SK-N-SH treated with all-trans-retinoic acid at 6 μM for 48 hours (cell line): Measurements from ENCODE around the gene MVD.

ENCODE experiments used
- ATAC-seq: fragments of 200-7000 bp; cut with Tn5 transposase; 3 replicates; pipeline ENCODE4 v1.9.1; 2020; ENCODE audit warnings: mild to moderate bottlenecking, moderate library complexity
- ARNTL ChIP-seq: fragments of 450-650 bp; formaldehyde crosslinking; IDR thresholded peaks from 2 replicates; pipeline ENCODE4 v1.5.0; 2020; ENCODE audit warnings: low read depth, mild to moderate bottlenecking, moderate library complexity, borderline replicate concordance
- CREB5 ChIP-seq: fragments of 250-450 bp; sonication (Bioruptor Pico); IDR thresholded peaks from 2 replicates; pipeline ENCODE4 v1.5.1; 2020; ENCODE audit warnings: low read depth, mild to moderate bottlenecking, moderate library complexity
- CSDC2 ChIP-seq: fragments of 250-450 bp; sonication (Bioruptor Pico); IDR thresholded peaks from 2 replicates; pipeline ENCODE4 v1.5.0; 2020; ENCODE audit warnings: mild to moderate bottlenecking, moderate library complexity
- GLIS3 ChIP-seq: fragments of 250-450 bp; sonication (Bioruptor Pico); IDR thresholded peaks from 2 replicates; pipeline ENCODE4 v1.5.0; 2020; ENCODE audit warnings: mild to moderate bottlenecking, moderate library complexity
- ISL1 ChIP-seq: fragments of 250-450 bp; sonication (Bioruptor Pico); IDR thresholded peaks from 2 replicates; pipeline ENCODE4 v2.1.2; 2022; ENCODE audit warnings: mild to moderate bottlenecking, moderate library complexity
- OSR1 ChIP-seq: fragments of 250-450 bp; sonication (Bioruptor Pico); IDR thresholded peaks from 2 replicates; pipeline ENCODE4 v1.8.0; 2022; ENCODE audit warnings: moderate library complexity, mild to moderate bottlenecking, inconsistent platforms
- PATZ1 ChIP-seq: fragments of 250-450 bp; sonication (Bioruptor Pico); IDR thresholded peaks from 2 replicates; pipeline ENCODE4 v1.8.0; 2020; ENCODE audit warnings: mild to moderate bottlenecking, moderate library complexity, borderline replicate concordance
- POU6F1 ChIP-seq: fragments of 250-450 bp; sonication (Bioruptor Pico); IDR thresholded peaks from 2 replicates; pipeline ENCODE4 v1.8.0; 2021; ENCODE audit warnings: low read depth, mild to moderate bottlenecking, moderate library complexity, borderline replicate concordance
- RARB ChIP-seq: fragments of 250-450 bp; sonication (Bioruptor Pico); IDR thresholded peaks from 2 replicates; pipeline ENCODE4 v1.8.0; 2021; ENCODE audit warnings: mild to moderate bottlenecking, moderate library complexity
- SNAI2 ChIP-seq: fragments of 250-450 bp; sonication (Bioruptor Pico); IDR thresholded peaks from 2 replicates; pipeline ENCODE4 v1.5.0; 2020; ENCODE audit warnings: mild to moderate bottlenecking, moderate library complexity
- TCF4 ChIP-seq: fragments of 250-450 bp; sonication (Bioruptor Pico); IDR thresholded peaks from 2 replicates; pipeline ENCODE4 v1.8.0; 2021; ENCODE audit warnings: mild to moderate bottlenecking, moderate library complexity, borderline replicate concordance
- TSHZ2 ChIP-seq: fragments of 250-450 bp; sonication (Bioruptor Pico); IDR thresholded peaks from 2 replicates; pipeline ENCODE4 v1.5.0; 2020; ENCODE audit warnings: mild to moderate bottlenecking, moderate library complexity
- ZC3H10 ChIP-seq: fragments of 250-450 bp; sonication (Bioruptor Pico); IDR thresholded peaks from 2 replicates; pipeline ENCODE4 v1.5.1; 2021; ENCODE audit warnings: mild to moderate bottlenecking, moderate library complexity
- ZFP3 ChIP-seq: fragments of 250-450 bp; sonication (Bioruptor Pico); IDR thresholded peaks from 2 replicates; pipeline ENCODE4 v1.5.0; 2020; ENCODE audit warnings: mild to moderate bottlenecking, moderate library complexity
- ZFP30 ChIP-seq: fragments of 450-650 bp; formaldehyde crosslinking; IDR thresholded peaks from 2 replicates; pipeline ENCODE4 v1.5.0; 2022; ENCODE audit warnings: mild to moderate bottlenecking, moderate library complexity
- ZNF70 ChIP-seq: fragments of 450-650 bp; formaldehyde crosslinking; IDR thresholded peaks from 2 replicates; pipeline ENCODE4 v1.5.0; 2020; ENCODE audit warnings: mild to moderate bottlenecking, moderate library complexity
- ZNF8 ChIP-seq: fragments of 450-650 bp; formaldehyde crosslinking; IDR thresholded peaks from 2 replicates; pipeline ENCODE4 v1.5.0; 2020; ENCODE audit warnings: mild to moderate bottlenecking, moderate library complexity

MVD gene

GRCh38 chr16:88623858-88624257 lies 39.0 kb downstream of the MVD start:
- ATAC-seq = no peak
- TF ChIP-seq ZC3H10 (CRISPR knock-in tag) (no peak), CSDC2 (CRISPR knock-in tag) (no peak), PATZ1 (no peak), ZNF70 (CRISPR knock-in tag) (no peak), TSHZ2 (no peak)

GRCh38 chr16:88622866-88623265 lies 40.0 kb downstream of the MVD start:
- no peak for TF ChIP-seq ZFP3 (CRISPR knock-in tag)
- TF ChIP-seq ISL1 (CRISPR knock-in tag) = no peak
- no peak for ATAC-seq

GRCh38 chr16:88622125-88622524 lies 40.8 kb downstream of the MVD start:
- ATAC-seq = no peak

GRCh38 chr16:88619859-88620815 lies 42.8 kb downstream of the MVD start:
- ATAC-seq = no peak
- no peak for TF ChIP-seq ARNTL (CRISPR knock-in tag)
- no peak for TF ChIP-seq ISL1 (CRISPR knock-in tag)
- no peak for TF ChIP-seq TCF4

More at GRCh38 chr16:88622125-88622524, 40.8 kb downstream of the MVD start:
- no peak for TF ChIP-seq OSR1
- no peak for TF ChIP-seq ZNF8 (CRISPR knock-in tag)
- TF ChIP-seq GLIS3 (CRISPR knock-in tag) = no peak
- TF ChIP-seq ZNF70 (CRISPR knock-in tag) = no peak
- no peak for TF ChIP-seq TSHZ2
- no peak for TF ChIP-seq ARNTL (CRISPR knock-in tag)
- TF ChIP-seq PATZ1 = no peak
- no peak for TF ChIP-seq TCF4

GRCh38 chr16:88618956-88619667 lies 43.8 kb downstream of the MVD start:
- no peak for ATAC-seq
- TF ChIP-seq CREB5 (no peak), RARB (CRISPR knock-in tag) (no peak), PATZ1 (no peak), POU6F1 (CRISPR knock-in tag) (no peak), SNAI2 (no peak), ZFP30 (CRISPR knock-in tag) (no peak), ZNF8 (CRISPR knock-in tag) (no peak), OSR1 (no peak)
